ENCODE measurements around the gene LIM2.

Gene LIM2

GRCh38 chr19:51368366-51369282 is 19.1 kb downstream of the LIM2 start, which contains the start of gene CLDND2:
CLDND2 (minus strand) TSS chr19:51369003; CDS start chr19:51368577, 426 bp downstream.
- no peaks in the 10 kb centered on the region for H3K27me3 Mint-ChIP-seq
- peaks cover 69% of the 10 kb centered on the region for H3K4me1 Mint-ChIP-seq
- H3K9me3 Mint-ChIP-seq = no peaks in the 10 kb centered on the region
- ATAC-seq (replicated peaks; ENCODE audit: extremely low read depth, poor library complexity, severe bottlenecking) = no peak
- H3K4me3 Mint-ChIP-seq = peak within 1 kb of the TSS; percentile 88
- DNase-seq (ENCODE audit: low spot score in 2 of 2) = peak; percentile 26 to 31
- H3K36me3 Mint-ChIP-seq (ENCODE audit: insufficient read depth) = peaks cover 42% of the 10 kb centered on the region
- H3K27ac Mint-ChIP-seq (ENCODE audit: low read depth) = peak within 1 kb of the TSS; percentile 94

DNA sequence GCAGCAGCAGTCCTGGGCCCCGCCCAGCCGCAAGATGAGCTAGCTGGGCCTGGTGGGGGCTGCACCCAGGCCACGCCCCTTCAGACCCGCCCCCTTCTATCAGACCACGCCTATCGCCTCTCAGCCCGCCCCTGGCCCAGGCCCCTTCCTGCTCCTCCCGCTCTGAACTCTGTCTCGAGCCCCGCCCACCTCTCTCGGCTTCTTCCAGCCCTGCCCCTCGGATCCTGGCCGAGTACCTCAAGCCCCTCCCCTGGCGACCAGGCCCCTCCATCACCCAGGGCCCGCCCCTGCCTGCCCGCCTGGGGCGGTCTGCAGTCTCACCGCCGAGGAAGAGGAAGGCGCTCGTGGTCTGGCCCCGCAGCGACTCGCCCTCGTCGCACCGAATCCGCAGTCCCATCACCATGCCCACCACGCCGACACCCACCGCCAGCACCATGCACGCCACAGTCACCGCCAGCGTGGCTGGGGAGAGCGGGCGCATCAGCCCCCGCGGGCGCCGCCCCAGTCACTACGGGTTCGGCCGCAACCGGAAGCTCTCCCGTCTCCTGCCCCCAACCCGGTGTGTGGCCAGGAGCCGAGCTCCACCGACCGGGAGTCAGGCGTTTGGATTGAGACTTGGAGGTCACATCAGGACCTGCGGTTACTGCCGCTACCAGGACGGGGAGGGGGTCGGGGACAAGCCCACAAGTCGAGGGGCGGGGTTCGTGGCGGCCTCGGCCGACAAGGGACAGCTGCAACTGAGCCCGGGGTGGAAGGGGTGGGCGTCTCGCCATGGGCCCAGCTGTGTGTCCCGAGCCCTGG is 20.0 kb downstream of the LIM2 start:
- H3K36me3 Mint-ChIP-seq (ENCODE audit: insufficient read depth) = peaks cover 40% of the 10 kb centered on the region
- H3K27ac Mint-ChIP-seq (ENCODE audit: low read depth) = peak overlapping the region; percentile 94
- H3K4me3 Mint-ChIP-seq = peak overlapping the region; percentile 88
- H3K27me3 Mint-ChIP-seq = no peaks in the 10 kb centered on the region
- DNase-seq (ENCODE audit: low spot score in 2 of 2) = peak; percentile 91 to 94
- H3K4me1 Mint-ChIP-seq = peaks cover 68% of the 10 kb centered on the region
- ATAC-seq (replicated peaks; ENCODE audit: extremely low read depth, poor library complexity, severe bottlenecking) = peak; percentile 63
- no peaks in the 10 kb centered on the region for H3K9me3 Mint-ChIP-seq

DNA sequence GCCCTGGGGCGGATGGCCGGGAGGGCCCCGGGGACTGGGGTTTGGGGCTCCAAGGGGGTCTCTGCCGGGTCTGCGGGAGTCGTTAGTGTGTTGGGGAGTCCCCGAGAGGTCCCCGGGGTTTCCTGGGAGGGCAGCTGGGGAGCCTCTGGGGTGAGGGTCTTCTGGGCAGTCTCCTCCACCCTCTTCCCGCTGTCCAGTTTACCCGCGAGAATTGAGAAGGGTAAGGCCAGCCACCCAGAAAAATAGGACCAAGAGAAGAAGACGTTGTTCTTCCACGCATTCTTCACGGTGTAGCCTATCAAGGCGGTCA is 20.6 kb downstream of the LIM2 start:
- ATAC-seq (replicated peaks; ENCODE audit: extremely low read depth, poor library complexity, severe bottlenecking) (no peak), DNase-seq (ENCODE audit: low spot score in 2 of 2) (peak in 1 of 2 donors; percentile 26)
- Mint-ChIP-seq H3K4me3 (peak overlapping the region; percentile 88), H3K9me3 (no peaks in the 10 kb centered on the region), H3K4me1 (peaks cover 68% of the 10 kb centered on the region), H3K27me3 (no peaks in the 10 kb centered on the region), H3K27ac (ENCODE audit: low read depth) (peak overlapping the region; percentile 94), H3K36me3 (ENCODE audit: insufficient read depth) (peaks cover 34% of the 10 kb centered on the region)

DNA sequence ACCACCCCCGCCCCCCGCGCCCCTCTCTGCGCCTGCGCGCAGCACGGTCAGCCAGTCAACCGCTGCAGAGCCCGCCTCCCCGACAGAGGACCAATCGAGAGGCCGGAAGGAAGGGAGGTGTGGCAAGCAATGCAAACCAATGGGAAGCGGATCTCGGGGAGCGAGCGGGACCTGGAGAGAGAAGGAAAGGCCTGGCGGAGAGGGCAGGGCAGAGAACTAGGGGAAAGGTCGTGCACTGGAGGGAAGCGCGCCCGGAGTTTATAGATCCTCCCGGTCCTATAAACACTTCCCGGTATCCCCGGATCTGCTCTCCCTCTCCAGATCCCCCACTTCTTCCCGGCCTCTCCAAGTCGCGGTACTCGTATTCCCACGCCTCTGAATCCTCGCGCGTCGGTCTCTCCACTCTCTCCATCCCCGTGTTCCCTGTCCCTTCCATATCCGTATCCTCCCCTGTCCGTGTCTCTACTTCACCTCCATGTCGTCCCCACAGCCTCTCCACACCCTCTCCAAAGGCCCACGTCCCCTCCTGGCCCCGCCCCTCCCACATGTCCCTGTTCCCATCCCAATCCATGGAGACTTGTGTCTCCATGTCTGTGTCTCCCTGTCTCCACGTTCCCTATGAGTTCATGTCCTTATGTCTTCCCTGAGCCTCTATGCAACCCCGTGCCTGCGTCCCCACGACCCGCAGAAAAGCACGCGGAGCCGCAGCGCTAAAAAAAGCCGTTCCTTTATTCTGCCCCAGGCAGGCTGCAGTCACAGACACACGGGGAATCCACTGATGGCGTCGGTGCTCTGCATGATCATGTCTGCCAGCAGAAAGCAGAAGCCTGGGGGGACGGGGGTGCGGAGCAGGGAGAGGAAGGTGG is 21.2 kb downstream of the LIM2 start:
- peak; percentile 42 for ATAC-seq (replicated peaks; ENCODE audit: extremely low read depth, poor library complexity, severe bottlenecking)
- Mint-ChIP-seq H3K4me3 (peak overlapping the region; percentile 88), H3K27me3 (no peaks in the 10 kb centered on the region), H3K36me3 (ENCODE audit: insufficient read depth) (peaks cover 33% of the 10 kb centered on the region), H3K4me1 (peaks cover 68% of the 10 kb centered on the region), H3K27ac (ENCODE audit: low read depth) (peak overlapping the region; percentile 94), H3K9me3 (no peaks in the 10 kb centered on the region)
- DNase-seq (ENCODE audit: low spot score in 2 of 2) = peak; percentile 69 to 78

GRCh38 chr19:51365965-51366388 is 21.8 kb downstream of the LIM2 start, which contains the start of gene ETFB:
ETFB (minus strand) TSS chr19:51366388; CDS start chr19:51366326, 62 bp downstream.
- no peak for DNase-seq (ENCODE audit: low spot score in 2 of 2)
- H3K9me3 Mint-ChIP-seq = no peaks in the 10 kb centered on the region
- H3K36me3 Mint-ChIP-seq (ENCODE audit: insufficient read depth) = peaks cover 30% of the 10 kb centered on the region
- ATAC-seq (replicated peaks; ENCODE audit: extremely low read depth, poor library complexity, severe bottlenecking) = no peak
- peaks cover 63% of the 10 kb centered on the region for H3K4me1 Mint-ChIP-seq
- peak within 1 kb of the TSS; percentile 88 for H3K4me3 Mint-ChIP-seq
- peak within 1 kb of the TSS; percentile 94 for H3K27ac Mint-ChIP-seq (ENCODE audit: low read depth)
- no peaks in the 10 kb centered on the region for H3K27me3 Mint-ChIP-seq

DNA sequence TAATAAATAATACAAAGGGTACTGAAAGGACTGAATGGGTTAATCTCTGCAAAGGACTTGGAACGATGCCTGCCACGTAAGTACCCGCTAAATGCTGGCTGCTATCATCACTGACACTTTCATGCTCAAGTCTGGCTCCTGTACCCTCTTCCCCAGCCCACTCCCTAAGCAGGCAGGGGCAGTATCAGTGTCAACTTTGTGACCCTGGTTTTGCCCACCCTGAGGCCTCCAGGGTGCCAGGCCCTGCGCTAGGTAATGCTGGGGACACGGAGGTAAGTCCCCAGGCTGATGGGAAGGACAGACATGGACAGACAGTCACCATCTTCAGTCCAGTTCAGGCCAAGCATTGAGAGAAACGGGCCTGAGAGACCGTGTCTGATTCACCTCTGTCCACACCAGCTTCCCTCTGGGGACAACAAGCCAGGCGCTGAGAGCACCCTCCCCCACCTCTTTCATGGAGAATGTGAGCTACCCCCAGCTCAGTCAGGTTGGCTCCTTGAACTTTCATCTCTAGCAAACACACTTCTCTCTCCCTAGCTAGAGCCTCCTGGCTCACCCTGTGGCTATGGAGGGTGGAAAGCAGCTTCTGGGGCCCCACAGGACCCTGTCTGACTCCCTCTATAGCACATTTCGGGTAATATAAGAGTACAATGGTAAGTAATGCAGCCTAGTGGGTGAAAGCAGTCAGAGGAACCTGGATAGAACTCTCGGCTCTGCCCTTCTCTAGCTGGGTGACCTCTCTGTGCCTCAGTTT is 22.4 kb downstream of the LIM2 start:
- H3K9me3 Mint-ChIP-seq = no peaks in the 10 kb centered on the region
- H3K27ac Mint-ChIP-seq (ENCODE audit: low read depth) = peak overlapping the region; percentile 94
- H3K4me3 Mint-ChIP-seq = peak overlapping the region; percentile 88
- peaks cover 57% of the 10 kb centered on the region for H3K4me1 Mint-ChIP-seq
- peaks cover 29% of the 10 kb centered on the region for H3K36me3 Mint-ChIP-seq (ENCODE audit: insufficient read depth)
- DNase-seq (ENCODE audit: low spot score in 2 of 2) = no peak
- ATAC-seq (replicated peaks; ENCODE audit: extremely low read depth, poor library complexity, severe bottlenecking) = no peak
- no peaks in the 10 kb centered on the region for H3K27me3 Mint-ChIP-seq

GRCh38 chr19:51364200-51365106 is 23.3 kb downstream of the LIM2 start:
- DNase-seq (ENCODE audit: low spot score in 2 of 2) (no peak), ATAC-seq (replicated peaks; ENCODE audit: extremely low read depth, poor library complexity, severe bottlenecking) (no peak)
- Mint-ChIP-seq H3K36me3 (ENCODE audit: insufficient read depth) (peaks cover 28% of the 10 kb centered on the region), H3K4me1 (peaks cover 51% of the 10 kb centered on the region), H3K27me3 (no peaks in the 10 kb centered on the region), H3K4me3 (peak overlapping the region; percentile 8), H3K27ac (ENCODE audit: low read depth) (peak overlapping the region; percentile 34), H3K9me3 (no peaks in the 10 kb centered on the region)

- DNase-seq (ENCODE audit: low spot score in 2 of 2) (no peak), ATAC-seq (replicated peaks; ENCODE audit: extremely low read depth, poor library complexity, severe bottlenecking) (no peak)
- Mint-ChIP-seq H3K27ac (ENCODE audit: low read depth) (no peak overlapping the region), H3K4me1 (peaks cover 47% of the 10 kb centered on the region), H3K9me3 (no peaks in the 10 kb centered on the region), H3K27me3 (no peaks in the 10 kb centered on the region), H3K36me3 (ENCODE audit: insufficient read depth) (peaks cover 8% of the 10 kb centered on the region), H3K4me3 (no peak overlapping the region)
Measured at GRCh38 chr19:51361239-51361638, 26.5 kb downstream of the LIM2 start.

- ATAC-seq (replicated peaks; ENCODE audit: extremely low read depth, poor library complexity, severe bottlenecking) = no peak
- H3K27me3 Mint-ChIP-seq = no peaks in the 10 kb centered on the region
- H3K4me1 Mint-ChIP-seq = peaks cover 32% of the 10 kb centered on the region
- no peak for DNase-seq (ENCODE audit: low spot score in 2 of 2)
- H3K36me3 Mint-ChIP-seq (ENCODE audit: insufficient read depth) = peaks cover 5% of the 10 kb centered on the region
- no peak overlapping the region for H3K27ac Mint-ChIP-seq (ENCODE audit: low read depth)
- H3K4me3 Mint-ChIP-seq = no peak overlapping the region
- H3K9me3 Mint-ChIP-seq = no peaks in the 10 kb centered on the region
Measured at GRCh38 chr19:51359294-51359693, 28.5 kb downstream of the LIM2 start.

DNA sequence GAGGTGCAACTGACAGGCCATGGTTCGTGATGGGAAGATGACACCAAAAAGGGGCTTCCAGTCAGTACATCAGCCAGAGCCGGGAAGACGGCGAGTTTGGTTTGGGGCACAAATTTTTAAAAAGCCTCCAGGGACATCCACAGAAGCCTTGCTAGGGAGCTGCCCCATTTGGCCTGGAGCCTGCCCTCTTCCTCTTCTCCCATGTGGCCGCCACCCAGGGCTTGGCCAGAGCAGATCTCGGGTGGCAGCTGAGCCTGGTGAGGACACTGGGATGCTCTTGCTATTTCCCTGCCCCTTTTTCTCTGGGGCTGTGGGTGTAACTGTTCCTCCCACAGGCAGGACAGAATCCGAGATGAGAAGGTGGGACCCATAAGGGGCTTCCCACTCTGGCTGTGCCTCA is 29.8 kb downstream of the LIM2 start:
- Mint-ChIP-seq H3K36me3 (ENCODE audit: insufficient read depth) (peaks cover 5% of the 10 kb centered on the region), H3K4me1 (peaks cover 19% of the 10 kb centered on the region), H3K9me3 (no peaks in the 10 kb centered on the region), H3K27ac (ENCODE audit: low read depth) (peak overlapping the region; percentile 61), H3K27me3 (no peaks in the 10 kb centered on the region), H3K4me3 (no peak overlapping the region)
- DNase-seq (ENCODE audit: low spot score in 2 of 2) = no peak
- ATAC-seq (replicated peaks; ENCODE audit: extremely low read depth, poor library complexity, severe bottlenecking) = no peak
